GM12878 (cell line): ENCODE data around the gene VIT. TPM values are rescaled to one million over a fixed set of nuclear protein-coding genes. Genes with fewer than 3 reads are reported as not detected.

Experiments used
- ATAC-seq: fragments of 200-7000 bp; cut with Tn5 transposase; 3 replicates; pipeline ENCODE4 v1.9.1; 2020; ENCODE audit warnings: mild to moderate bottlenecking, moderate library complexity
- BruUV-seq: library from RNA; stranded (reverse); fragments of 400-500 nt; replicated peaks from 2 replicates; lab custom pipeline; 2021; lab: Mats Ljungman, UMichigan
- CTCF ChIA-PET: fragments of 300-600 bp; sonication (Branson Sonifier 250); formaldehyde crosslinking; extraction: SDS; loops from one replicate; lab custom pipeline; 2021; ENCODE audit warnings: inconsistent platforms; lab: Yijun Ruan, JAX
- POLR2A ChIA-PET: fragments of 350-600 bp; formaldehyde crosslinking; extraction: SDS; loops from one replicate; lab custom pipeline; 2021; ENCODE audit warnings: inconsistent platforms; lab: Charles Lee
- RAD21 ChIA-PET: fragments of 300-600 bp; sonication (Branson Sonifier 250); formaldehyde crosslinking; loops from one replicate; lab custom pipeline; 2023; ENCODE audit warnings: antibody characterized with exemption; ENCODE audit not compliant: unreplicated experiment; lab: Charles Lee
- SMC1A ChIA-PET: fragments of 300-600 bp; sonication (Branson Sonifier 250); formaldehyde crosslinking; loops from one replicate; lab custom pipeline; 2023; ENCODE audit not compliant: unreplicated experiment, uncharacterized antibody; lab: Charles Lee
- DNase-seq: peaks from one replicate; pipeline ENCODE4 v3.0.0-alpha.2; 2011; ENCODE audit warnings: low read depth, low spot score
- FAIRE-seq: peaks from 3 replicates; lab custom pipeline; 2011; peaks lifted over from hg19 to GRCh38; lab: Jason Lieb, UNC
- H2AFZ ChIP-seq: 2 replicates; pipeline ENCODE4 v1.6.0; 2011; ENCODE audit warnings: low read depth, low read length, control low read depth; ENCODE audit not compliant: control insufficient read depth
- H3K27ac ChIP-seq: 2 replicates; pipeline ENCODE4 v1.5.1; 2011; ENCODE audit warnings: control low read depth; ENCODE audit not compliant: control insufficient read depth, insufficient read depth
- H3K27me3 ChIP-seq, 2 experiments: replicated peaks in 1 of 2; 2 replicates each; pipeline versions ENCODE4 v1.6.0 to v1.6.1; 2011; ENCODE audit warnings: low read length in 1 of 2; ENCODE audit not compliant: control insufficient read depth in 2 of 2, insufficient read depth in 2 of 2
- H3K36me3 ChIP-seq, 2 experiments: 2 replicates each; pipeline ENCODE4 v1.5.1; 2011; ENCODE audit warnings: low read length in 1 of 2; ENCODE audit not compliant: control insufficient read depth in 2 of 2, insufficient read depth in 2 of 2
- H3K4me1 ChIP-seq: 2 replicates; pipeline ENCODE4 v1.6.1; 2011; ENCODE audit warnings: mild to moderate bottlenecking, low read length, moderate library complexity, mixed read lengths; ENCODE audit not compliant: control insufficient read depth, insufficient read depth
- H3K4me2 ChIP-seq: 2 replicates; pipeline ENCODE4 v1.6.0; 2011; ENCODE audit warnings: control low read depth; ENCODE audit not compliant: control insufficient read depth, insufficient read depth
- H3K4me3 ChIP-seq: fragments of 200-600 bp; sonication (generic); 2 replicates; pipeline ENCODE4 v1.5.1; 2016
- H3K79me2 ChIP-seq: 2 replicates; pipeline ENCODE4 v1.6.0; 2011; ENCODE audit warnings: low read length; ENCODE audit not compliant: control insufficient read depth, insufficient read depth
- H3K9ac ChIP-seq: 2 replicates; pipeline ENCODE4 v1.8.0; 2011; ENCODE audit warnings: low read length, control low read depth, mixed read lengths; ENCODE audit not compliant: control insufficient read depth, insufficient read depth
- H3K9me3 ChIP-seq: replicated peaks from 3 replicates; pipeline ENCODE4 v1.5.1; 2011; ENCODE audit warnings: mild to moderate bottlenecking, low read length; ENCODE audit not compliant: control insufficient read depth, insufficient read depth
- H4K20me1 ChIP-seq: 2 replicates; pipeline ENCODE4 v1.6.0; 2011; ENCODE audit not compliant: control insufficient read depth, insufficient read depth
- DPF2 ChIP-seq: fragments of 450-650 bp; IDR thresholded peaks from 2 replicates; pipeline ENCODE4 v1.6.1; 2017; ENCODE audit warnings: mild to moderate bottlenecking
- HCFC1 ChIP-seq: fragments of 150-350 bp; IDR thresholded peaks from 2 replicates; pipeline ENCODE4 v1.6.1; 2014; ENCODE audit warnings: low read length
- MEF2A ChIP-seq: IDR thresholded peaks from 2 replicates; pipeline ENCODE4 v1.6.1; 2011; ENCODE audit warnings: low read depth, mild to moderate bottlenecking, low read length, moderate library complexity; ENCODE audit not compliant: insufficient read depth
- MYB ChIP-seq: fragments of 150-350 bp; IDR thresholded peaks from 2 replicates; pipeline ENCODE4 v1.6.1; 2014; ENCODE audit warnings: mild to moderate bottlenecking, low read depth, low read length, borderline replicate concordance
- NR2F1 ChIP-seq: fragments of 450-650 bp; conservative IDR thresholded peaks from 2 replicates; pipeline ENCODE4 v1.6.1; 2017; ENCODE audit warnings: mild to moderate bottlenecking
- PAX8 ChIP-seq: fragments of 450-650 bp; IDR thresholded peaks from 2 replicates; pipeline ENCODE4 v1.6.1; 2017; ENCODE audit warnings: mild to moderate bottlenecking, moderate library complexity
- RAD51 ChIP-seq: fragments of 450-650 bp; IDR thresholded peaks from 2 replicates; pipeline ENCODE4 v1.6.1; 2016; ENCODE audit warnings: moderate library complexity, mild to moderate bottlenecking, inconsistent platforms
- RFX5 ChIP-seq: IDR thresholded peaks from 2 replicates; pipeline ENCODE4 v1.6.1; 2011; ENCODE audit warnings: low read depth, low read length, improper control_type of control experiment
- WGBS: methylation state at CpG from one replicate; pipeline ENCODE4 v1.1.6; 2016; ENCODE audit warnings: low lambda C conversion rate; ENCODE audit not compliant: insufficient replicate concordance, insufficient coverage; ENCODE audit errors: missing lambda C conversion rate; 5-methylcytosine and 5-hydroxymethylcytosine counted together
- in situ Hi-C: fragments of 300-500 bp; cut with MboI; formaldehyde crosslinking; loops from 9 replicates; pipeline ENCODE4 v1.14.3; 2018; ENCODE audit warnings: mixed read lengths
- intact Hi-C: fragments of 100-400 bp; cut with micrococcal nuclease; formaldehyde crosslinking; loops from one replicate; pipeline ENCODE4 v1.14.2; 2022; ENCODE audit not compliant: unreplicated experiment
- polyA plus RNA-seq, 11 experiments: library from polyadenylated mRNA; depleted of rRNA in 4 of 11; unstranded in 6 of 11; stranded (reverse) in 5 of 11; fragments of >200 nt; fragmentation: Nextera tagmentation in 4 of 11; fragmentation: Illumina TruSeq in 1 of 11; extraction: Ambion mirVana in 4 of 11; extraction: Trizol in 1 of 11; gene quantifications; 1 replicate in 1 of 11; 2 replicates in 10 of 11; pipeline versions ENCODE4 v1.2.1 to v1.2.3, GENCODE V29; 2011 to 2016; ENCODE audit warnings: inconsistent platforms in 2 of 11, missing spikeins in 2 of 11, low read depth in 1 of 11
- total RNA-seq, 4 experiments: library from RNA; depleted of rRNA in 3 of 4; stranded (reverse); fragments of >200 nt in 3 of 4; fragmentation: Illumina TruSeq in 1 of 4; extraction: Trizol in 1 of 4; gene quantifications; 2 replicates each; pipeline versions ENCODE4 v1.2.1 to v1.2.3, GENCODE V29; 2013 to 2021
- TF ChIP-seq, protein P1 (sequence below): fragments of 450-650 bp; IDR thresholded peaks from 2 replicates; pipeline ENCODE4 v1.6.1; 2016; ENCODE audit warnings: mild to moderate bottlenecking

Gene VIT
- total and polyA plus RNA-seq, 10 of the 15 experiments (the other 5 are each of a cell fraction or from before 2014, with no cell fraction given): 0.05 to 0.14 TPM; not detected in 8

DNA sequence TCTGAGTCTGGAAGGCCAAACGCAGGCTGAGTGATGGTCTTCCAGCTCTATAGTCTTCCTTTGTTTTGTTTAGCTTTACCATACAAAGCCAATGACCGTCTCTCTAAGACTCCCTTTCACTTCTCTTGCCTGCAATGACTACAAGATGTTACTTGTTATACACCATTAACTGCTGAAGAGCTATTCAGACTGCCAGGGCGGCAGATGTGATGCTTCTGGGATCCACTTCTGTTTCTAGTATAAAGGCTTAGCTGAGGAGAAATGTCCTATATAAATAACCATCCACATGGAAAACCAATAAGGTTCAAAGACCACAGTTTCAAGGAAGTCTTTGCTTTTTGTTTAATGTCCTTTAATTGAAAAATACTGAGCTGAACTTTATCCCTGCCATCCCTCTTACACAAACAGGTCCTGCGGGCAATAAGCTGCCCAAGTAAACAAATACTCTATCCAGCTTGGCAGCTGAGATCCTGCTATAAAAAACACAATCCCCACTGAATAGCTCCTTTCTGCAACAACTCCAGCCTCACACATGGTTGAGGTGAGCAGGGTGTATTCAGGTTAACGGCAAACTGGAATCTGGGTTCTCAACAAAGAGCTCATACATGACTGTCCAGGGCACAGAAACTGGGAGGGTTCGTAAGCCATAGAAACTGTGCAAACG, 124.6 kb downstream of the VIT start:
- Histone ChIP-seq H3K4me1 (no peaks in the 10 kb centered on the region), H3K9me3 (no peaks in the 10 kb centered on the region), H2AFZ (no peak overlapping the region), H3K79me2 (no peaks in the 10 kb centered on the region), H3K9ac (no peak overlapping the region), H3K27ac (no peak overlapping the region), H3K4me2 (no peak overlapping the region), H3K36me3 (no peaks in the 10 kb centered on the region), H3K27me3 (peaks cover 0 to 3% of the 10 kb centered on the region in 2 experiments; a peak in 2 of 4 replicates), H4K20me1 (no peaks in the 10 kb centered on the region), H3K4me3 (no peak overlapping the region)
- TF ChIP-seq RAD51 (no peak), MEF2A (no peak), MYB (no peak), RFX5 (no peak), PAX8 (no peak), NR2F1 (no peak), HCFC1 (no peak), DPF2 (no peak)
- TF ChIP-seq, protein P1, sequence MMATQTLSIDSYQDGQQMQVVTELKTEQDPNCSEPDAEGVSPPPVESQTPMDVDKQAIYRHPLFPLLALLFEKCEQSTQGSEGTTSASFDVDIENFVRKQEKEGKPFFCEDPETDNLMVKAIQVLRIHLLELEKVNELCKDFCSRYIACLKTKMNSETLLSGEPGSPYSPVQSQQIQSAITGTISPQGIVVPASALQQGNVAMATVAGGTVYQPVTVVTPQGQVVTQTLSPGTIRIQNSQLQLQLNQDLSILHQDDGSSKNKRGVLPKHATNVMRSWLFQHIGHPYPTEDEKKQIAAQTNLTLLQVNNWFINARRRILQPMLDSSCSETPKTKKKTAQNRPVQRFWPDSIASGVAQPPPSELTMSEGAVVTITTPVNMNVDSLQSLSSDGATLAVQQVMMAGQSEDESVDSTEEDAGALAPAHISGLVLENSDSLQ: no peak
- POLR2A ChIA-PET: no interaction called here
- WGBS: 62% methylated on average over 7 of the region's 7 CpGs
- CTCF ChIA-PET: interaction anchor here (0.6 to 4.8 kb wide), 12 partner anchors 10 to 237 kb away, joined by 3 to 36 read pairs (median 4); no protein-coding TSS in a partner anchor
- BruUV-seq: no TSS peak
- intact Hi-C loops: no loop called here
- RAD21 ChIA-PET: interaction anchor here (1.0 kb wide), 2 partner anchors 7 to 11 kb away, joined by 3 read pairs; no protein-coding TSS in a partner anchor
- ATAC-seq: no peak
- SMC1A ChIA-PET: interaction anchor here (0.6 to 2.9 kb wide), 10 partner anchors 9 to 439 kb away, joined by 3 to 7 read pairs (median 3); no protein-coding TSS in a partner anchor
- no peak for FAIRE-seq
- DNase-seq: no peak
- in situ Hi-C loops: no loop called here
